Measurements from ENCODE around the gene KANSL3. TPM values are rescaled to one million over a fixed set of nuclear protein-coding genes. Genes with fewer than 3 reads are reported as not detected.

The KANSL3 gene
- total and polyA plus RNA-seq, 7 donors, result 25.9 to 101 (median 50.3) TPM

DNA sequence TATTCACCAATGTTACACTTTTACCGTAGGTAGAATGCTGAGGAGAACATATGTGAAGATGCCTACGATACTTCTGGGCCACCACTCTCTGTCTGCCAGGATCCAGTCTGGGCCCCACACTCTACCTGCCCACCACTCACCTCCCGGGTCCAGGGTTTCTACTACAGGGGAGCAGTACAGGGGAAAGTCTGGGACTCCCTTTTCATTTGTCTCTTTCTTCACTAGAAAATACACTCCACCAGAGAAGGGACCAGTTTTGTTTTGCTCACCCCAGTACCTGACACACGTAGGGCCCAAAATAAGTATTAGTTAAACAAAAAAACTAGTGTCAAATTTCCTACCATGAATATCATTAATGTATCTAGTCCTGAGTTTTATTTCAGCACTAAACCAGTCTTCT is 21.1 kb downstream of the KANSL3 start:
- 84 to 95% (median 93%) methylated on average over 4 of the region's 4 CpGs for WGBS, 3 donors
- intact Hi-C loops (cut with DNase I), result no loop called here
- Histone ChIP-seq H3K36me3 (ENCODE audit: insufficient read depth in 1 of 2, low read depth in 1 of 2) (peaks cover 12 to 65% of the 10 kb centered on the region in 2 donors), H3K9me3 (no peaks in the 10 kb centered on the region), H3K27me3 (ENCODE audit: insufficient read depth in 3 of 3, low read length in 2 of 3) (no peaks in the 10 kb centered on the region), H3K4me3 (no peak overlapping the region), H3K27ac (peak overlapping the region; percentile 79), H3K4me1 (peaks cover 39% of the 10 kb centered on the region)
- no peak for TF ChIP-seq CTCF (IDR thresholded peaks at IDR 0.05)
- DNase-seq (no peak), ATAC-seq (peak; percentile 13 to 17 (median 15))

GRCh38 chr2:96616535-96616934 is 21.6 kb downstream of the KANSL3 start:
- peaks cover 12 to 69% of the 10 kb centered on the region in 2 donors for H3K36me3 ChIP-seq (ENCODE audit: insufficient read depth in 1 of 2, low read depth in 1 of 2)
- no peaks in the 10 kb centered on the region for H3K27me3 ChIP-seq (ENCODE audit: insufficient read depth in 3 of 3, low read length in 2 of 3)
- no peak overlapping the region for H3K4me3 ChIP-seq
- DNase-seq, result no peak
- peaks cover 38% of the 10 kb centered on the region for H3K4me1 ChIP-seq
- peak; percentile 26 to 77 (median 62) for ATAC-seq
- no peaks in the 10 kb centered on the region for H3K9me3 ChIP-seq
- 34 to 67% (median 35%) methylated on average over 6 of the region's 6 CpGs for WGBS, 3 donors
- no peak for TF ChIP-seq CTCF (IDR thresholded peaks at IDR 0.05)
- intact Hi-C loops (cut with DNase I), result no loop called here
- peak overlapping the region; percentile 79 for H3K27ac ChIP-seq

DNA sequence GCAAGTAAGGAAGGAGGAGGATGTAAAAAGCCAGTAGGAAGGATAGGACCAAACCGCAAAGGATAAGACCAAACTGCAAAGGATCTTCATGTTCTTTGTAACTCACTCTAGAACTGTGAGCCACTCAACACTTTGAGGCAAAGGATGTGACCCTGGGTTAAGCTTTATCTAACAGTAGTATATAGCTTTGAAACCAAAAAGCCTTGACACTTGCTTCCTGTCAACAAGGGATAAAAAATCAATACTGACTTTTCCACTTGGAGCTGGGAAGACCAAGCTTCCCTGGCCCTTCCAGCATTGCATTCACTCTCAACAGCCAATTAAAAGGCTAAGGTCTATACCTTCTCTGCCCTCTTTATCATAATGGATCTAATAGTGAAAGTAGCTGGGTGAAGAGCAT is 22.0 kb downstream of the KANSL3 start:
- 83 to 96% (median 96%) methylated on average over 1 of the region's 1 CpG for WGBS, 3 donors
- H3K9me3 ChIP-seq, result no peaks in the 10 kb centered on the region
- ATAC-seq (peak in 2 of 4 donors; percentile 9 to 22), DNase-seq (no peak)
- intact Hi-C loops (cut with DNase I), result no loop called here
- TF ChIP-seq CTCF (IDR thresholded peaks at IDR 0.05), result no peak
- H3K27ac ChIP-seq, result peak overlapping the region; percentile 79
- H3K36me3 ChIP-seq (ENCODE audit: insufficient read depth in 1 of 2, low read depth in 1 of 2), result peaks cover 15 to 73% of the 10 kb centered on the region in 2 donors
- no peaks in the 10 kb centered on the region for H3K27me3 ChIP-seq (ENCODE audit: insufficient read depth in 3 of 3, low read length in 2 of 3)
- H3K4me1 ChIP-seq, result peaks cover 34% of the 10 kb centered on the region
- H3K4me3 ChIP-seq, result no peak overlapping the region

DNA sequence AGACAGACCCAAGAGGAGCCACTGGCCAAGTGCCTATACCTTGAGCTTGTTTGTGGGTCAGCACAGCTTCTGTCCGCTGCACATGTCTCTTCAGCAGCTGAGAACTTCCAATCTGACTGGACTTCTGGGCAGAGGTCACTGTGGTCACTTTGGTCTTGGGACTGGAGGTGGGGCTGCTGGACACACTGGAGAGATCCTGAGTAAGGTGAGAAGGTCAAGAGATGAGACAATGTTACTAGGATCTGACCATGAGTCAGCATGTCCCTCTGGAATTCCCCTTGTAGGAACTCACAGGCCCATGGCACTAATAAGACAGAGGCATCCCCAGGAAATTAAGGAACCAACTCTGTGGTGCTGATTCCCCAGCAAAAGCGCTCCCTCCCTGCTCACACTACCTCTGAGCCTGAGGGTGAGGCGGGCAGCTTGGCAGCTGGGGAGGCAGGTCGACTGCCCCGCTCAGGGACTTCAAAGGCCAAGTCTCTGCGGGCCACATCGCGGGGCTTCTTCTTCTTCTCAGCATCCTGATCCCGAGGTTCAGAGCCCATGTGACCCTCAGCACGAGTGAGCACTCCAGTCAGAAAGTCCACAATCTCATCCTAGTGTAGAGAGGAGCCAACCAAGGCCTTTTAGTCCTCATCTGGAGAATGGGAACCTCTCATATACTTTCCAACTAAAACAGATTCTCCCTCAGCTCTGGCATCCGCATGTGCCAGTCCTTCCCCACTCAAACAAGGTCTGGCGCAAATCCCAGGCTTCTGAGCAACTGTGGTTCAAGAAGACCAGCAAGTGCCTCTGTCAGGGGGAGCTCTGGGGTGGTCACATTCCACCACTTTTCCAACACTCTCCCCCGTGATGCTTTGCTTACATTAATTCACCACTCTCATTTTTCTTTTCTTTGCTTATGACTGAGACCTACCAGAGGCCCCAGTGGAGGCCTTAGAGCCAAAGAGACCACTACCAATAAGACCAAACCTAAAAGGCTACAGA is 29.4 kb downstream of the KANSL3 start:
- intact Hi-C loops (cut with DNase I), result no loop called here
- peak in 1 of 2 donors; percentile 75 for DNase-seq
- peak; percentile 92 to 97 (median 95) for ATAC-seq
- WGBS, 3 donors, result 49 to 78% (median 59%) methylated on average over 13 of the region's 13 CpGs
- H3K9me3 ChIP-seq, result no peaks in the 10 kb centered on the region
- TF ChIP-seq CTCF (IDR thresholded peaks at IDR 0.05), result no peak
- H3K27me3 ChIP-seq (ENCODE audit: insufficient read depth in 3 of 3, low read length in 2 of 3), result no peaks in the 10 kb centered on the region
- H3K4me3 ChIP-seq, result peak overlapping the region; percentile 42
- H3K27ac ChIP-seq, result peak overlapping the region; percentile 92
- peaks cover 38% of the 10 kb centered on the region for H3K4me1 ChIP-seq
- H3K36me3 ChIP-seq (ENCODE audit: insufficient read depth in 1 of 2, low read depth in 1 of 2), result peaks cover 39 to 99% of the 10 kb centered on the region in 2 donors
